ENCODE measurements around the gene CHSY3. TPM values are rescaled to one million over a fixed set of nuclear protein-coding genes. Genes with fewer than 3 reads are reported as not detected.
A peak's percentile ranks its signal among the peaks of the same experiment; 100 is the strongest.

Gene CHSY3
- total and polyA plus RNA-seq, 7 donors: 0.33 to 2.9 (median 0.67) TPM

DNA sequence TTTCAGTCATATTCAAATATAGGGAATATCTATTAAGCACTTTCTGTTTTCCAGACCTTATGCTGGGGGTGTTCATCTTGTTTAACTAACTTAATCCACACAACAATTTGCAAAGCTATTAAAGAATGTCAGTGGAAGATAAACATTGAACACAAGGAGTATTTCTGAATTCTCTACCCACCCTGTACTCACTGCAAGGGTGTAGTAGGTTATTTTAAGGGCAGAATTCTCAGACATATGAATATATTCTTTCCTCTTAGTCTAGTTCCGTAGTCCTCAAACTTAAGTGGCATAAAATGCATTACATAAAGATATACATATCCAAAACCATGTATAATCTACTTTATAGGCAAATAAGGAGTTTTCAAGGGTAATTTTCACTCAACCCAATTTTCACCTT, 19.9 kb upstream of the CHSY3 start:
- Histone ChIP-seq H3K9me3 (no peaks in the 10 kb centered on the region), H3K4me3 (no peak overlapping the region), H3K27me3 (ENCODE audit: insufficient read depth in 3 of 3, low read length in 2 of 3) (no peaks in the 10 kb centered on the region), H3K27ac (no peak overlapping the region), H3K4me1 (no peaks in the 10 kb centered on the region), H3K36me3 (ENCODE audit: insufficient read depth in 1 of 2, low read depth in 1 of 2) (no peaks in the 10 kb centered on the region)
- ATAC-seq: no peak
- 76 to 86% (median 81%) methylated on average over 1 of the region's 1 CpG for WGBS, 3 donors
- intact Hi-C loops (cut with DNase I): no loop called here
- TF ChIP-seq, protein P1, sequence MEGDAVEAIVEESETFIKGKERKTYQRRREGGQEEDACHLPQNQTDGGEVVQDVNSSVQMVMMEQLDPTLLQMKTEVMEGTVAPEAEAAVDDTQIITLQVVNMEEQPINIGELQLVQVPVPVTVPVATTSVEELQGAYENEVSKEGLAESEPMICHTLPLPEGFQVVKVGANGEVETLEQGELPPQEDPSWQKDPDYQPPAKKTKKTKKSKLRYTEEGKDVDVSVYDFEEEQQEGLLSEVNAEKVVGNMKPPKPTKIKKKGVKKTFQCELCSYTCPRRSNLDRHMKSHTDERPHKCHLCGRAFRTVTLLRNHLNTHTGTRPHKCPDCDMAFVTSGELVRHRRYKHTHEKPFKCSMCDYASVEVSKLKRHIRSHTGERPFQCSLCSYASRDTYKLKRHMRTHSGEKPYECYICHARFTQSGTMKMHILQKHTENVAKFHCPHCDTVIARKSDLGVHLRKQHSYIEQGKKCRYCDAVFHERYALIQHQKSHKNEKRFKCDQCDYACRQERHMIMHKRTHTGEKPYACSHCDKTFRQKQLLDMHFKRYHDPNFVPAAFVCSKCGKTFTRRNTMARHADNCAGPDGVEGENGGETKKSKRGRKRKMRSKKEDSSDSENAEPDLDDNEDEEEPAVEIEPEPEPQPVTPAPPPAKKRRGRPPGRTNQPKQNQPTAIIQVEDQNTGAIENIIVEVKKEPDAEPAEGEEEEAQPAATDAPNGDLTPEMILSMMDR (IDR thresholded peaks at IDR 0.05): no peak
- no peak for DNase-seq

DNA sequence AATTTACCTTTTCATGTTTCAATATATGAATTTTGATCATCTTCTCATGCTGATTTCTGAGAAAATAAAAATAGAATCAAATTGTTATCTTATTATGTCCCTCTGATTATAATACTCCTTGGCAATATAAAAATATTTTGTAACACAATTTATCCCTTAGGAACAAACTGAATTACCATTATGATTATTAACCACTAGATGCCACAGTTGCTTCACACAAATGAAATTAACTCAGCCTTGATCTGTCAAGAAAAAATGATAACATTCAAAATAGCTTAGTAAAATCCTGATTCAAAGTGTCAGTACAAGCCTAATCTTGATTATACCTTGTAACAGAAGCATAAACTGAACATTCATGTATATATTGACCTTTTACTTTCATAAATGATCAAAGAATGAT, 4.8 kb upstream of the CHSY3 start:
- H3K27ac ChIP-seq: no peak overlapping the region
- intact Hi-C loops (cut with DNase I): no loop called here
- TF ChIP-seq, protein P1 (IDR thresholded peaks at IDR 0.05): peak; percentile 56

DNA sequence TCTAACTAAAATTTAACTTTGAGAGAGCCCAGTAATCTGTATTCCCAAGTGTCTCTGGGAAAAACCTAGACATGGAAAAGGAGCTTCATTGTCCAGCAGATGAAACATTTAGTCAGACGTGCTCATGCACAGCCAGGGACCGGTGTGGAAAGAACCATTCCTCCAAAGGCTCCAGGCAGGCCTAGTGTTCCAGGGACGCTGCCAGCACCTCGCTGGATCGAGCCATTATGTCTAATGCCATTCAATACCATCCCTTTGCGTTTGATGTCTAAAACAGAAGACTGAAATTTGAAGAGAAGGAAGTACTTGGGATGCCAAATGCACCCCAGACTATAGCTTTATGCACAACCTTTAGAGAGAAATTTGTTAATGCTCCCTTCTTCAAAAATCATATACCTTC, 1.4 kb upstream of the CHSY3 start:
- intact Hi-C loops (cut with DNase I): loop anchor here (5.0 to 10.0 kb wide), 4 partner anchors 239 to 1212 kb away; no protein-coding TSS in a partner anchor
- H3K27me3 ChIP-seq (ENCODE audit: insufficient read depth in 3 of 3, low read length in 2 of 3): no peaks in the 10 kb centered on the region

More for the DNA sequence above, 4.8 kb upstream of the CHSY3 start:
- Histone ChIP-seq H3K9me3 (no peaks in the 10 kb centered on the region), H3K4me1 (no peaks in the 10 kb centered on the region), H3K36me3 (ENCODE audit: insufficient read depth in 1 of 2, low read depth in 1 of 2) (no peaks in the 10 kb centered on the region), H3K4me3 (no peak overlapping the region), H3K27me3 (ENCODE audit: insufficient read depth in 3 of 3, low read length in 2 of 3) (no peaks in the 10 kb centered on the region)
- DNase-seq (no peak), ATAC-seq (no peak)

DNA sequence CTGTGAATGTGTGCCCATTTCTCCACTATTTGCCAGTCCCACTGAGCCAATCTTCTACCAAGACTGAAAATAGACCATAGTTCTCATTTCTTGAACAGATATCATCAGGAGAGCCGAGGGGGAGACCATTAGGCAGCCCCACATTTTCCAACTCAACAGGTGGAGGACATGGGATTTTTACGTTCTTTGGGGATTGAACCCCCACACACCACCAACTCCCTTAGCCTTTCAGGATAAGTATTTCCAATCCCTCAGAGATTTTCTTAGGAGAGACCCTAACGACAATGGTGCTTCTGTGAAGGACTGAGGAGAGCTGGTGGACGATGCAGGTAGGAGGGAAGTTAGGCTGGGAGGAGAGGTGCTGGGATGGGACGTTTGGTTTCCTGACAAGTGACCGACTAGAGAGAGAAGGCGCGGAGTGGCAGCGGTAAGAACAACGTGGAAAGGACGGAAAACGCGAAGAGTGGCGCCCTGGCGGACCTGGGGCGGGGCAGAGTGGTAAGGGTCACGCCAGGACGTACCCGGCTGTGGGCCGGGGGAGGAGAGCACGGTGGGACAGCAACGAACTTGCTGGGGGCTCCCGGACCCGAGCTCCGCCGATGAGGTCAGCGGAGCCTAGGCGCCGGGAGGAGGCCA, 681 bp upstream of the CHSY3 start:
- no peaks in the 10 kb centered on the region for H3K9me3 ChIP-seq
- H3K36me3 ChIP-seq (ENCODE audit: insufficient read depth in 1 of 2, low read depth in 1 of 2): no peaks in the 10 kb centered on the region
- peaks cover 13% of the 10 kb centered on the region for H3K4me1 ChIP-seq
- peak in 2 of 4 donors; percentile 31 to 49 for ATAC-seq
- DNase-seq: no peak
- TF ChIP-seq, protein P1 (IDR thresholded peaks at IDR 0.05): no peak
- no peaks in the 10 kb centered on the region for H3K27me3 ChIP-seq (ENCODE audit: insufficient read depth in 3 of 3, low read length in 2 of 3)
- peak overlapping the region; percentile 78 for H3K27ac ChIP-seq
- WGBS, 3 donors: 6 to 13% (median 6%) methylated on average over 29 of the region's 29 CpGs
- peak overlapping the region; percentile 74 for H3K4me3 ChIP-seq
- intact Hi-C loops (cut with DNase I): loop anchor here (5.0 to 10.0 kb wide), 4 partner anchors 239 to 1211 kb away; no protein-coding TSS in a partner anchor

More for the DNA sequence above, 1.4 kb upstream of the CHSY3 start:
- Histone ChIP-seq H3K4me3 (no peak overlapping the region), H3K36me3 (ENCODE audit: insufficient read depth in 1 of 2, low read depth in 1 of 2) (no peaks in the 10 kb centered on the region), H3K4me1 (peaks cover 13% of the 10 kb centered on the region), H3K27ac (no peak overlapping the region), H3K9me3 (no peaks in the 10 kb centered on the region)
- TF ChIP-seq, protein P1 (IDR thresholded peaks at IDR 0.05): no peak
- no peak for ATAC-seq
- 43 to 68% (median 59%) methylated on average over 6 of the region's 6 CpGs for whole genome bisulfite sequencing, 3 donors
- no peak for DNase-seq
